ENCODE results near the gene CASK.
"Not testable (repeated sequence)": the region's sequence is repeated elsewhere in the genome, so short reads cannot be mapped to it uniquely, and the experiment has no call there.

Gene CASK

GRCh38 chrX:41616935-41617334 lies 306.4 kb downstream of the CASK start:
- no peak for DNase-seq

- DNase-seq, result no peak
These were observed 307.1 kb downstream of the CASK start for GRCh38 chrX:41616255-41616654.

- no peak for DNase-seq
These were observed 315.1 kb downstream of the CASK start for GRCh38 chrX:41608244-41608643.

GRCh38 chrX:41607264-41607832 lies 316.0 kb downstream of the CASK start:
- DNase-seq, result no peak

GRCh38 chrX:41606057-41606456 lies 317.3 kb downstream of the CASK start:
- DNase-seq, result not testable (repeated sequence)

GRCh38 chrX:41604766-41605543 lies 318.4 kb downstream of the CASK start:
- no peak for DNase-seq

GRCh38 chrX:41604177-41604576 lies 319.2 kb downstream of the CASK start:
- no peak for DNase-seq

GRCh38 chrX:41603596-41603995 lies 319.8 kb downstream of the CASK start:
- DNase-seq, result no peak

GRCh38 chrX:41602816-41603345 lies 320.5 kb downstream of the CASK start:
- DNase-seq, result no peak

- DNase-seq, result no peak
These were observed 323.1 kb downstream of the CASK start for GRCh38 chrX:41600291-41600690.

GRCh38 chrX:41599507-41599906 lies 323.8 kb downstream of the CASK start:
- DNase-seq, result no peak

GRCh38 chrX:41596596-41596995 lies 326.8 kb downstream of the CASK start:
- no peak for DNase-seq

- no peak for DNase-seq
These were observed 328.7 kb downstream of the CASK start for GRCh38 chrX:41594634-41595033.

GRCh38 chrX:41591906-41592305 lies 331.4 kb downstream of the CASK start:
- DNase-seq, result no peak

GRCh38 chrX:41590641-41591040 lies 332.7 kb downstream of the CASK start:
- DNase-seq, result no peak

GRCh38 chrX:41589634-41590270 lies 333.6 kb downstream of the CASK start:
- DNase-seq, result no peak

- DNase-seq, result no peak
These were observed 335.1 kb downstream of the CASK start for GRCh38 chrX:41588271-41588670.

GRCh38 chrX:41580423-41581064 lies 342.8 kb downstream of the CASK start:
- no peak for DNase-seq

- DNase-seq, result no peak
These were observed 359.5 kb downstream of the CASK start for GRCh38 chrX:41563876-41564275.

GRCh38 chrX:41561045-41561444 lies 362.3 kb downstream of the CASK start:
- DNase-seq, result no peak

GRCh38 chrX:41559235-41560052 lies 363.9 kb downstream of the CASK start:
- DNase-seq, result no peak

- no peak for DNase-seq
These were observed 364.8 kb downstream of the CASK start for GRCh38 chrX:41558531-41558930.

GRCh38 chrX:41556958-41557357 lies 366.4 kb downstream of the CASK start:
- no peak for DNase-seq
